AG09319 (cell line): Measurements from ENCODE around the gene DBH.

Experiments used
- DNase-seq: peaks from one replicate; pipeline ENCODE4 v3.0.0-alpha.2; 2010; ENCODE audit warnings: low read depth; ENCODE audit errors: extremely low read depth
- CTCF ChIP-seq: IDR thresholded peaks from 2 replicates; pipeline ENCODE4 v1.5.1; 2011; ENCODE audit warnings: low read depth, mild to moderate bottlenecking, inconsistent platforms, low read length, moderate library complexity

Gene DBH

DNA sequence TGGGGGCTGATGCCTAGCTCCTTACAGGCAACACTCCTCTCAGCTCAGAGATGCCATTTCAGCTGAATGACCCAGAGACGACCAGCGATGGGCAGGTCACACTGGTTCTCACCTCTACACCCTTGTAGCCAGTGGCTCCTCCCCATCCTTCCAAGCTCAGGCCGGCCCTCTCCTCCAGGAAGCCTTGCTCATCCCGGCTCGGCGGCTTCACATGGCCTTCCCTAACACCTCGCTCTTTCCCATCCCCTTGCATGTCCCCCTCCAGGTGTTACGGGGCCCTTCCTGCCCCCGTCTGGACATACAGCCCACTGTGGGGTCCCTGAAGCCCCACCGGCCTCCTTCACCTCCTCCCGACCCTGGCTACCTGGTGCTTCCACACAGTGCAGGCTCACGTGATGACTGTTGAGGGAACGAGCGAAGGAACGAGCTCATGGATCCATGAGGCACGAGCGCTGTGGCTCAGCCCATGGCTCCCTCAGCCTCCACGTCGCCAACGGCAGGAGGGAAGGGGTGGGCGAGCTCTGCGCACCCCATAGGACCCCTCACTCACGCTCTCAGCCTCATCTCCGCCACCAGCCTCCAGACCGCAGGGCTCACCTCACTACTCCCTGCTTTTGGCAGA, 56.3 kb downstream of the DBH start:
- no peak for TF ChIP-seq CTCF
- DNase-seq: no peak

DNA sequence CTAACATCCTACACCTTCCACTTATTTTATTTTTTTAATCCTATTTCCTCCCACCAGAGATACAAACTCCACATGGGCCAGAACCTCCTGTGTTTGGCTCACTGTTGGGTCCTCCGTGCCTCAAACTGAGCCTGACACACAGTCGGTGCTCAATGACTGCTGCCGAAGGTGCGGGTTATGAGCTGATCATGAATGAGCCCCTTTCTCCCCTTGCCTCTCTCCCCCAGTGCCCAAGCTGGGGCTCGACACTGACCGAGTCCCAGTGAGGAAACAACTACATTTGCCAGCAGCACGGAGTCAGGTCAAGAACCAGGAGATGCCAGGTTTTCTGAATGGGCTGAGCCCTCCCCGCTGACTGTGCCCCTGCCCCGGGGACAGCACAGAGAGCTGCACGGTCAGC, 57.0 kb downstream of the DBH start:
- TF ChIP-seq CTCF: no peak
- no peak for DNase-seq

DNA sequence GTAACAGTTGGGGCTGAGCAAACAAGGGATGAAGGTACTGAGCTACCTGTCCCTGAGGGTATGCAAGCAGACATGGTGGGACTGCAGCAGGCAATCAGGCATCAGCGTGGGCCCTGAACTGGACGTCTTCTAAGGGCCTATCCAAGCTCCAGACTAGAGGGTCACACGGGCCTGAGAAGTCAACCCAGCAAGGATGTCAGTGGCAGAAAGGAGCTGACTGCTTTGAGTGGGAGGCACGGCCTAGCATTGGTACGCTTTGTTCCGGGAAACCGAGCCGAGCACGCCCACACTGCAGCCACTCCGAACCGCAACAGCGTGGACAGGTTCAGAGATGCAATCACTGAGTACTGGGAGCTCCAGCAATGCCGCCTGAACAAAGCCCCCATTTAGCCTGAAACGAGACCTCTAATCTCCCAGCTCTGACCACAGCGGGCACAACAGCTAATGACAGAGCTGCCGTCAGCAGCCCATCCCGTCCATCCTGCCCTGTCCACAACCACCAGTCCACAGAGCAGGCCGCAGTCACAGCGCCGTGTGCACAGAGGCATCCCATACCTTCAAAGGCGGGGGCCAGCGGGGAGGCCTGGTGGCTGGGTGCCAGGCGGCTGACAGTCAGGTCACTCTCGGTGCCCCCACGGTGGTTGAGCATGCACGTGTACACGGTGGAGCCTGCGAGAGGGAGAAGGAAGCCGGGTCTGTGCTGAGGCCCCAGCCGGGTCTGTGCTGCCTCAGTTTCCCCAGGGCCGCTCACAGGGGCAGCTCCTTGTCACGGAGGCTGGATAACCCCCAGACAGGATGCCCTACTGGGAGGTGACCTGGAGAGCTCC, 57.8 kb downstream of the DBH start:
- DNase-seq: no peak
- no peak for TF ChIP-seq CTCF

DNA sequence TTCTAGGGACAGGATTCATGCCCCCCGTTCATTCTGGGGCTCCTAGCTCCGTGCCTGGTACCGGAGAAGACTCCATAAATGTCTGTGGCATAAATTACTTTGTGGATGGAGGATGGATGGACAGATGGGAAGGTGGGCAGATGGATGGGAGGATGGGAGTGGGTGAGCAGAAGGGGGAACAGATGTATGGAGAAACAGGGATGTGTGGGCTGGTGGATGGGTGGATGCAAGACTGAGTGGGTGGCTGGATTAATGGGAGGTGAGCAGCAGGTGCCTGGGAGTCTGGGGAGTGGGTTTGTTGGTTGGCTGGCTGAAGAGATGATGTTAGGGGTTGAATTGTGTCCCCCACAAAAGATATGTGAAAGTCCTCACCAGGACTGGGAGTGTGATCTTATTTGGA, 58.5 kb downstream of the DBH start:
- no peak for DNase-seq

GRCh38 chr9:133696071-133696472, 59.9 kb downstream of the DBH start:
- no peak for DNase-seq
- TF ChIP-seq CTCF: no peak

More for the DNA sequence above, 58.5 kb downstream of the DBH start:
- no peak for TF ChIP-seq CTCF

GRCh38 chr9:133699546-133699945, 63.4 kb downstream of the DBH start:
- TF ChIP-seq CTCF: no peak
- DNase-seq: no peak

DNA sequence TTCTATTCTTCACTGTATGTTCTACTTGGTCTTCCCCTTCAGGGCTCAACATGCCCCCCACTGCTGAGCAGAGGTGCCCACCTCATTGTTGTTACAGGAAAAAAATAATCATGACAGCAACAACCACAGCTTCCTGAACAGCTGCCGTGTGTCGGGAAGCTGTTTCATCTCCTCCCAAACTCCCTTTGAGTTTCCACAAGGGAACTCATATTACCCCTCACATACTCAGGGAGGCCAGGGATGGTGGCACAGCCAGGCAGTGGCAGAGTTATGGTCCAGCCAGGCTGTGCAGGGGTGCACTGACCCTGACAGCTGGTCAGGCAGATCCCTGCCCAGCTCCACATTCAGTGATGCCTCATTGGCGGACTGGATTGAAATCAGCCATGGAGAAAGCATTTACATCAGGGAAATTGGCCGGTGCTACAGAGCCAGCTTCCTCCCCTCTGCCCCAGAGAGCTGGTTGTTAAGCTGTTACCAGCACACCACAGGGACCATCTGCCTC, 64.7 kb downstream of the DBH start:
- no peak for TF ChIP-seq CTCF
- no peak for DNase-seq
